B cell (primary cell): ENCODE measurements around the gene ZNF761.

Source experiments
- EZH2 ChIP-seq: IDR thresholded peaks from 2 replicates; pipeline ENCODE4 v1.6.1; 2012; ENCODE audit warnings: borderline replicate concordance, low read depth, mild to moderate bottlenecking, moderate library complexity, low read length; ENCODE audit not compliant: insufficient read depth, poor library complexity, severe bottlenecking
- TF ChIP-seq, protein P1 (sequence below): fragments of 200-600 bp; IDR thresholded peaks from one replicate; pipeline ENCODE4 v1.8.0; 2022; ENCODE audit warnings: antibody characterized with exemption, mild to moderate bottlenecking

DNA sequence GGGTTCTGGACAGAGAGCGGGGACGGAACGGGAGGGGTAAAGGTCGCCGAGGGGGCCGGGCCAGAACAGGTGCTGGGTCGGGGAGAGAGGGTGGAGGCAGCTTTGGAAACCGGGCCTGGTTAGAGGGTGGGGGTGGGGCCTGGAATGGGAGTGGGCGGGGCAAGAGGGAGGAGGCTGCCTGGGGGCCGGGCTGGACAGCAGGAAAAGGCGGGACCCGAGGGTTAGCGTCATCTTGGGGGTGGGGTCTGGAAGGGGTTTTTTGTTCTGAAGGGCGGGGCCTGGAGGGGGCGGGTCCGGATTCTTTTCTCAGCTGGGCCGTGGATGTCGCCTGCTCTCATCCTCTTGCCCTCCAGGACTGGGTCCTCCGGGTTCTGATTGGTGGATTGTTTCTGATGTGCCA lies 31.5 kb downstream of the ZNF761 start:
- TF ChIP-seq, protein P1, sequence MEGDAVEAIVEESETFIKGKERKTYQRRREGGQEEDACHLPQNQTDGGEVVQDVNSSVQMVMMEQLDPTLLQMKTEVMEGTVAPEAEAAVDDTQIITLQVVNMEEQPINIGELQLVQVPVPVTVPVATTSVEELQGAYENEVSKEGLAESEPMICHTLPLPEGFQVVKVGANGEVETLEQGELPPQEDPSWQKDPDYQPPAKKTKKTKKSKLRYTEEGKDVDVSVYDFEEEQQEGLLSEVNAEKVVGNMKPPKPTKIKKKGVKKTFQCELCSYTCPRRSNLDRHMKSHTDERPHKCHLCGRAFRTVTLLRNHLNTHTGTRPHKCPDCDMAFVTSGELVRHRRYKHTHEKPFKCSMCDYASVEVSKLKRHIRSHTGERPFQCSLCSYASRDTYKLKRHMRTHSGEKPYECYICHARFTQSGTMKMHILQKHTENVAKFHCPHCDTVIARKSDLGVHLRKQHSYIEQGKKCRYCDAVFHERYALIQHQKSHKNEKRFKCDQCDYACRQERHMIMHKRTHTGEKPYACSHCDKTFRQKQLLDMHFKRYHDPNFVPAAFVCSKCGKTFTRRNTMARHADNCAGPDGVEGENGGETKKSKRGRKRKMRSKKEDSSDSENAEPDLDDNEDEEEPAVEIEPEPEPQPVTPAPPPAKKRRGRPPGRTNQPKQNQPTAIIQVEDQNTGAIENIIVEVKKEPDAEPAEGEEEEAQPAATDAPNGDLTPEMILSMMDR, result no peak
- TF ChIP-seq EZH2, result no peak
